Right lobe of liver (tissue), 4 donors: ENCODE data around the gene SLC37A2.

ENCODE experiments used
- POLR2A ChIP-seq: fragments of 450-650 bp; IDR thresholded peaks from one replicate; pipeline ENCODE4 v1.6.1; 2017; ENCODE audit warnings: antibody characterized with exemption, mild to moderate bottlenecking
- TF ChIP-seq, protein P1 (sequence below), 4 donors: fragments of 200-600 bp in 3 of 4; fragments of 450-650 bp in 1 of 4; IDR thresholded peaks; one replicate each; pipeline versions ENCODE4 v1.5.1 to v1.8.0; 2016 to 2022; ENCODE audit warnings: antibody characterized with exemption in 4 of 4, mild to moderate bottlenecking in 2 of 4
- donor health status: DM: no; HTN: no; CAD: no.
- donor health status: DM: no; HTN: no; CAD: no.
- donor health status: DM: no; HTN: yes; CAD: no.

DNA sequence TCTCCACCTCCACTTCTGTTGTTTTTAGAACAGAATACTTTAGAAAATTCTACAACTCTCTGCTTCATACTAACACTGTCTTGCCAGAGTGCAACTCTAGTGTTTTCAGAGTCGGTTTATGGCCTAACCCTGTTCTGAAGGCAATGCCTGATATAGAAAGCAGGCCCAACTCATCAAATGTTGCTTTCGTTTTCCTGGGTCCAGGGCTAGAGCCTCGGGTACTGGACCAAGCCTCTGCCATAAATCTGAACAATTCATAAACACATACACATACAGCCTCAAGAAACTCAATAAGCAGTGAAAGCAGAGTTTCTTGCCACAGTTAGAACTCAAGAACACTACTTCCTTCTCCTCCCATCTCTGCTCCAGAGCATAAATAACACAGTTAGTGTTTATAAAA, 38.5 kb downstream of the SLC37A2 start:
- TF ChIP-seq, protein P1, sequence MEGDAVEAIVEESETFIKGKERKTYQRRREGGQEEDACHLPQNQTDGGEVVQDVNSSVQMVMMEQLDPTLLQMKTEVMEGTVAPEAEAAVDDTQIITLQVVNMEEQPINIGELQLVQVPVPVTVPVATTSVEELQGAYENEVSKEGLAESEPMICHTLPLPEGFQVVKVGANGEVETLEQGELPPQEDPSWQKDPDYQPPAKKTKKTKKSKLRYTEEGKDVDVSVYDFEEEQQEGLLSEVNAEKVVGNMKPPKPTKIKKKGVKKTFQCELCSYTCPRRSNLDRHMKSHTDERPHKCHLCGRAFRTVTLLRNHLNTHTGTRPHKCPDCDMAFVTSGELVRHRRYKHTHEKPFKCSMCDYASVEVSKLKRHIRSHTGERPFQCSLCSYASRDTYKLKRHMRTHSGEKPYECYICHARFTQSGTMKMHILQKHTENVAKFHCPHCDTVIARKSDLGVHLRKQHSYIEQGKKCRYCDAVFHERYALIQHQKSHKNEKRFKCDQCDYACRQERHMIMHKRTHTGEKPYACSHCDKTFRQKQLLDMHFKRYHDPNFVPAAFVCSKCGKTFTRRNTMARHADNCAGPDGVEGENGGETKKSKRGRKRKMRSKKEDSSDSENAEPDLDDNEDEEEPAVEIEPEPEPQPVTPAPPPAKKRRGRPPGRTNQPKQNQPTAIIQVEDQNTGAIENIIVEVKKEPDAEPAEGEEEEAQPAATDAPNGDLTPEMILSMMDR (IDR thresholded peaks at IDR 0.05) = no peak
- no peak for TF ChIP-seq POLR2A
